Jurkat, Clone E6-1 (cell line): ENCODE measurements around the gene ANKRD11.
"Not testable (repeated sequence)": the region's sequence is repeated elsewhere in the genome, so short reads cannot be mapped to it uniquely, and the experiment has no call there.

Source experiments
- DNase-seq: peaks from one replicate; pipeline ENCODE4 v3.0.0-alpha.2; 2011; ENCODE audit warnings: low read depth, low spot score
- H3K4me3 ChIP-seq: 2 replicates; pipeline ENCODE4 v1.5.1; 2011; ENCODE audit warnings: mild to moderate bottlenecking, low read length, control low read depth, moderate library complexity

ANKRD11 gene

GRCh38 chr16:89442588-89442987 is 47.8 kb downstream of the ANKRD11 start:
- DNase-seq: no peak
- H3K4me3 ChIP-seq: no peak overlapping the region

GRCh38 chr16:89439659-89440058 is 50.7 kb downstream of the ANKRD11 start:
- no peak for DNase-seq
- no peak overlapping the region for H3K4me3 ChIP-seq

- no peak for DNase-seq
- H3K4me3 ChIP-seq: no peak overlapping the region
Measured at GRCh38 chr16:89437991-89438390, 52.4 kb downstream of the ANKRD11 start.

GRCh38 chr16:89437251-89437987 is 52.9 kb downstream of the ANKRD11 start:
- no peak overlapping the region for H3K4me3 ChIP-seq
- no peak for DNase-seq

- DNase-seq: no peak
- H3K4me3 ChIP-seq: no peak overlapping the region
Measured at GRCh38 chr16:89436366-89436765, 54.0 kb downstream of the ANKRD11 start.

GRCh38 chr16:89435059-89435458 is 55.3 kb downstream of the ANKRD11 start:
- DNase-seq, H3K4me3 ChIP-seq: not testable (repeated sequence)

- H3K4me3 ChIP-seq: no peak overlapping the region
- DNase-seq: no peak
Measured at GRCh38 chr16:89434490-89434889, 55.9 kb downstream of the ANKRD11 start.

GRCh38 chr16:89433363-89433984 is 56.9 kb downstream of the ANKRD11 start:
- not testable (repeated sequence) for DNase-seq, H3K4me3 ChIP-seq

GRCh38 chr16:89431630-89432029 is 58.7 kb downstream of the ANKRD11 start:
- no peak overlapping the region for H3K4me3 ChIP-seq
- DNase-seq: no peak

GRCh38 chr16:89431158-89431584 is 59.2 kb downstream of the ANKRD11 start:
- DNase-seq: no peak
- no peak overlapping the region for H3K4me3 ChIP-seq

- no peak overlapping the region for H3K4me3 ChIP-seq
- DNase-seq: no peak
Measured at GRCh38 chr16:89430436-89431157, 59.8 kb downstream of the ANKRD11 start.

GRCh38 chr16:89428605-89429004 is 61.8 kb downstream of the ANKRD11 start:
- not testable (repeated sequence) for DNase-seq, H3K4me3 ChIP-seq

GRCh38 chr16:89426736-89427530 is 63.4 kb downstream of the ANKRD11 start:
- DNase-seq: no peak
- no peak overlapping the region for H3K4me3 ChIP-seq

- no peak for DNase-seq
- H3K4me3 ChIP-seq: no peak overlapping the region
Measured at GRCh38 chr16:89425523-89425922, 64.8 kb downstream of the ANKRD11 start.

GRCh38 chr16:89423681-89424260 is 66.6 kb downstream of the ANKRD11 start:
- no peak for DNase-seq
- H3K4me3 ChIP-seq: no peak overlapping the region

- DNase-seq: peak; percentile 49
Measured at GRCh38 chr16:89422905-89423630, 67.3 kb downstream of the ANKRD11 start.

GRCh38 chr16:89422527-89422904 is 67.8 kb downstream of the ANKRD11 start:
- H3K4me3 ChIP-seq: no peak overlapping the region
- no peak for DNase-seq

More at GRCh38 chr16:89422905-89423630, 67.3 kb downstream of the ANKRD11 start:
- no peak overlapping the region for H3K4me3 ChIP-seq

- not testable (repeated sequence) for DNase-seq, H3K4me3 ChIP-seq
Measured at GRCh38 chr16:89421300-89421699, 69.1 kb downstream of the ANKRD11 start.
